ENCODE results near the gene FNDC11. TPM values are rescaled to one million over a fixed set of nuclear protein-coding genes. Genes with fewer than 3 reads are reported as not detected.

Gene FNDC11
- total RNA-seq, 8 experiments from 2014 or later: 0.36 to 3.5 (median 2.0) TPM

DNA sequence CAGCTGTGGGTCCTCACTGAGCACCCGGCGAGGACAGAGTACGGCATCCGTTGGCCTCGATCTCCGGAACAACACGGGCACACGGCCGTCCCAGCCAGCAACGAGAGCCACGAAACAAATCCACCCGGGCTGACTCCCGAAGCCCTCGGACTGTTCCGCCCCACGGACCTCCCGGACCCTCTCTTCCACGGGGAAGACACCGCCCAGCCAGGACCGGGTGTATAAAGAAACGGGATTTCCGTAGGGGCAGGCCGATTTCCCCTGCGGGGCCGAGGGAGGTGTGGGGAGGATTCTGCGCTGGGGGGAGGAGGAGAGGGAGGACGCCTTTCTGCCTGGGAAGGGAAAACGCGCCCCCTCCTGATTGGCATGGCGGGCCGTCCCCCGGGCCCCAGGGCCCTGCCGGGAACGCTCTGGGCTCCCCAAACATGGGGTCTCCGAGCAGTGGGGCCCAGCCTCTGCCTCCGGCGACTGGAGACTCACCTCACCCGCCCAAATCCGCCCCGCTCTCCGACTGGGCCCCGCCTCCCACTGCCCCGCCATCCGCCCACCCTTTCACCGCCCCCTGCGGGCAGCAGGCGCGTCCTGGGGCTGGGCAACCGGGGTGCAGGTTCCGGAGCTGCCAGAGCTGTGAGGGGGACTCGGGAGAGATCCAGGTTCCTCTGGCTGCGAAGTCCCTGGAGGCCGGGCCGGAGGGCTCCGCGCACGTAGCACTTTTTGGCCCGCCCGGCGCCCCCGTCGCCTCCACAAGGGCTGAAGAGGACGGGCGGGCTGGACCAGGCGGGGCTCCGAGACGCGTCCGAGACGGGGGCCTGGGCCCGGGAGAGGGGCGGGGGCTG is 34.1 kb upstream of the FNDC11 start:
- 7% methylated on average over 15 of the region's 72 CpGs; no CpG with 5 or more reads in 9 of the 10 experiments for WGBS, 10 experiments

DNA sequence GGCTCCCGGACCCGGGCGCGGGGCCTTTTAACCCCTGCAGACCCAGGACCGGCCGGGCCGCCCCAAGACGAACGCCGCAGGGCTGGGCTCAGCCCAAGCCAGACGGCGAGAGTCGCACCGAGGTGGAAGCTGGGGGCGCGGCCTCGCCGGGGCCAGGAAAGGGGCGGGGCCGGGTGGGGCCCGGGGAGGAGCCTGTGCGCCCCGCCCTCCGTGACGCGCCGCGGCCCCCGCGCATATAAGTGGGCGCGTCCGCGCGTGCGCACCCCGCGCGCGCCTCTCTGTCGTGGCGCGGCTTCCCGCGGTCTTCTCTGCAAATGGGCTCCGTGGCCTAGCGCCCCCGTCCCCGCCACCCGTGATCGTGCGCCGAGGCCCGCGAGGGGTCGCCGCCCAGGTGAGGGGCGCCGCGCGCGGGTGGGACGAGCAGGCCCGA is 33.4 kb upstream of the FNDC11 start, which contains the start of gene PPDPF:
Gene PPDPF, plus strand, starts transcription at position 262 of the 430 bp plus-strand sequence. CDS start 544 bp downstream, outside the sequence.
- WGBS, 10 experiments: no CpG with 5 or more reads among the region's 64 CpGs
- peaks cover 15 to 31% of the 10 kb centered on the region in 2 donors for H3K4me1 ChIP-seq (replicated peaks in 1 of 2)
- in situ Hi-C loops (cut with MboI; ENCODE audit: low pct_unique_long_range_greater_than_20kb in 2 of 9, low sequenced_read_pairs in 9 of 9, unreplicated experiment in 9 of 9): no loop called here
- ATAC-seq (replicated peaks in 6 of 8): peak; percentile 48 to 77 (median 72)
- peak within 1 kb of the TSS; percentile 95 to 100 for H3K27ac ChIP-seq
- peak within 1 kb of the TSS; percentile 66 to 98 (median 80) for H3K4me3 ChIP-seq

More for the DNA sequence above, 34.1 kb upstream of the FNDC11 start:
- Histone ChIP-seq H3K4me1 (replicated peaks in 1 of 2) (peaks cover 15 to 31% of the 10 kb centered on the region in 2 donors), H3K27ac (peak overlapping the region; percentile 95 to 100), H3K4me3 (peak overlapping the region; percentile 66 to 98 (median 80))
- ATAC-seq (replicated peaks in 6 of 8): peak; percentile 7 to 63 (median 59)
- in situ Hi-C loops (cut with MboI; ENCODE audit: low pct_unique_long_range_greater_than_20kb in 2 of 9, low sequenced_read_pairs in 9 of 9, unreplicated experiment in 9 of 9): no loop called here

DNA sequence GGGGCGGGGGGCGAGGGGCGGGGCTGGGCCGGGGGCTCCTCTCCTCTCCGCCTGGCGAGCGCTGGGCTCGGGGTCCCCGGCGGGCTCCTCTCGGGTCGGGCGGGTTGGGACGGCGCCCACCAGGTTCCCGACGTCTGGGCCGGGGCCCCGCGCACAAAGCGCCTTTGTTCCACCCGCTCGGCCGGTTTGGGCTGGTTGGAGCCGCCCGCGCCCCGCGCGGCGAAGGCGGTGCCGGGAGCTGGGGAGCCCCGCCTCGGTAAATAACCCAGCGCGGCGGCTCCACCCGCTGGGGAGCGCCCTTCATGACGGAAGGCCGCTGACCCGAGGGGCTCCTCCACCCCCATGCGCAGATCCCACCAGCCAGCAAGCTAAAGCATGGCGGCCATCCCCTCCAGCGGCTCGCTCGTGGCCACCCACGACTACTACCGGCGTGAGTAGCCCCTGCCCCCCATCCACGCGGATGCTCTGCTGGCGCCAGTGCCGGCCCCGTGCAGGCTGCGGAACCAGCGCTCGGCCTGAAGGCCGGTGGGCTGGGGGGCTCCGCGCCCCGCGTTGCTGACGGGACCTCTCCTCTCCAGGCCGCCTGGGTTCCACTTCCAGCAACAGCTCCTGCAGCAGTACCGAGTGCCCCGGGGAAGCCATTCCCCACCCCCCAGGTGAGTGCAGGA is 32.9 kb upstream of the FNDC11 start:
- H3K27ac ChIP-seq: peak overlapping the region; percentile 95 to 100
- in situ Hi-C loops (cut with MboI; ENCODE audit: low pct_unique_long_range_greater_than_20kb in 2 of 9, low sequenced_read_pairs in 9 of 9, unreplicated experiment in 9 of 9): no loop called here
- peak; percentile 55 to 76 (median 65) for ATAC-seq (replicated peaks in 6 of 8)
- 0% methylated on average over 3 to 4 of the region's 68 CpGs; no CpG with 5 or more reads in 8 of the 10 experiments for WGBS, 10 experiments
- H3K4me3 ChIP-seq: peak overlapping the region; percentile 66 to 98 (median 80)
- peaks cover 15 to 31% of the 10 kb centered on the region in 2 donors for H3K4me1 ChIP-seq (replicated peaks in 1 of 2)

DNA sequence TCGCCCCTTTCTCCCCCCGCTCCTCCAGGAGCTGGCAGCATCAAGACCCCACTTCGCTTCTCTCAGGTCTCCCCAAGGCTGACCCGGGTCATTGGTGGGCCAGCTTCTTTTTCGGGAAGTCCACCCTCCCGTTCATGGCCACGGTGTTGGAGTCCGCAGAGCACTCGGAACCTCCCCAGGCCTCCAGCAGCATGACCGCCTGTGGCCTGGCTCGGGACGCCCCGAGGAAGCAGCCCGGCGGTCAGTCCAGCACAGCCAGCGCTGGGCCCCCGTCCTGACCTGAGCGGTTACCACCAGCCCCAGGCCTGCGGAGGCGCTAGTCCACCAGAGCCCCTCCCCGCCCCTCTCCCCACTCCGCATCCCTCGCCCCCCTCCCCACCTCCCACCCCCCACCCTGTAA is 32.4 kb upstream of the FNDC11 start:
- peak in 1 of 8 experiments; percentile 1 for ATAC-seq (replicated peaks in 6 of 8)
- peak overlapping the region; percentile 95 to 100 for H3K27ac ChIP-seq
- WGBS, 10 experiments: 0% methylated on average over 7 of the region's 23 CpGs; no CpG with 5 or more reads in 9 of the 10 experiments
- in situ Hi-C loops (cut with MboI; ENCODE audit: low pct_unique_long_range_greater_than_20kb in 2 of 9, low sequenced_read_pairs in 9 of 9, unreplicated experiment in 9 of 9): no loop called here
- H3K4me1 ChIP-seq (replicated peaks in 1 of 2): peaks cover 15 to 31% of the 10 kb centered on the region in 2 donors
- peak overlapping the region; percentile 66 to 98 (median 80) for H3K4me3 ChIP-seq

DNA sequence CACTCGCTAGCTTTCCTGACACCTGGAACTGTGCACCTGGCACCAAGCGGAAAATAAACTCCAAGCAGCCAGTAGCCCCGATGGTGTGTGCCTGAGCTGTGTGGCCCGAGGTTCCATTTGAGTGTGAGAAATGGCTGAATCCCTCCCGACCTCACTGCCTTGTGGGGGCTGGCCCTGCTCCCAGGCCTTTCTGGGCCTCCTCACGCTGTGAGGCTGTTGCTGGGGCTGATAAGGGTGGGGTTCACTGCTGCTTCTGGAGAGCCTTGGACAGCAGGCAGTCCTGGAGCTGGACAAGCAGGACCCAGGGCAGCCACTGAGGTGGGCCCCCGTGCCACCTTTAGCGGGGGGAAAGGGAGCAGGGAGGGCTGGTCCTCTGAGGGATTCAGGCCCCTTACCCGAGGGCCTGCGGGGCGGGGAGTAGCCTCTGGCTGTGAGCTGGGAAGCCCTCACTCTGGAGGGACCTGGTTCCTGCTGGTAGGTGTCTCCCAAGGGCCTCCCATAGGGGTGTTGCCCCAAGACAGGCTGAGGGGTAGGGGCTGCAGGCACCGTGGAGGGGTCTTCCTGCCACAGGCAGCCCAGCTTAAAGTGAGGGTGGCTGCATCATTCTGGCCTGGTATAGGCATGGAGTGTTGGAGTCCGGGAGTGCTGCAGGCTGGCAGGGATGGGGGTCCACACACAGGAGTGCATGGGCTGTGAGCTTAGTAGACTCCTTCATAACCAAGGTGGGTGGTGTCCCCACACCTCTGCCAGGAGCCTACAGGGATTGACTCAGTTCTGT is 31.7 kb upstream of the FNDC11 start:
- H3K27ac ChIP-seq: peak overlapping the region in 1 of 2 donors; percentile 55
- H3K4me3 ChIP-seq: peak overlapping the region; percentile 66 to 98 (median 80)
- 23 to 100% (median 40%) methylated on average over 1 to 4 of the region's 13 CpGs; no CpG with 5 or more reads in 6 of the 10 experiments for WGBS, 10 experiments
- H3K4me1 ChIP-seq (replicated peaks in 1 of 2): peaks cover 15 to 31% of the 10 kb centered on the region in 2 donors
- peak in 1 of 8 experiments; percentile 0 for ATAC-seq (replicated peaks in 6 of 8)
- in situ Hi-C loops (cut with MboI; ENCODE audit: low pct_unique_long_range_greater_than_20kb in 2 of 9, low sequenced_read_pairs in 9 of 9, unreplicated experiment in 9 of 9): no loop called here

DNA sequence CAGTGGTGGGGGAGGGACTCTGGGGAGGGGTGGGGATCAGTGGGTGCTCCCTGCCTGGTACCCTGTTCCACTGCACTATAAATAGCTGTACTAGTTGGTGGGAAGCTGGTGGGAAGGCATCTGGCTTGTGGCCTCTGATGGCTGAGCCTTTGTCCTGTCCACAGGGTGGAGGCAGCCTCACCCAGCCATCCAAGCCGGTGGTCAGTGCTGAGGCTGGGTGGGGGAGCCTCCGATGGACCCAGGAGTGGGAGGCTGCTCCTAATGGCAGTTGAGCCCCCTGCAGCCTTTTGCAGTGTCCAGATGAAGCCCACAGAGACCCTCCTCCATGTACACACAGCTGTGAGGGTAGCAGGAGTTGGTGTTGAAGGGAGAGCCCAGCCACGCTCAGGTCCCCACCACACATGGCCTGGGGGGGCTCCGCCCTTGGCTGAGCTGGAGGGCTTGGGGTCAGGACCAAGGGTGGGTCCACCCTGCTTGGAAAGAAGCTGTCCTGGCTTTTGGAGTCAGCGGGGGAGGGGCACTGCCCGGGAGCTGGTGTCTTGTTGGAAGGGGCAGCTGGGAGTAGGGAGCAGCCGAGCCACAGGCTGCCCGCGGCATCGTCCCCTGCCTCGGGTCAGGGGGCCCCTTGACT is 30.9 kb upstream of the FNDC11 start:
- in situ Hi-C loops (cut with MboI; ENCODE audit: low pct_unique_long_range_greater_than_20kb in 2 of 9, low sequenced_read_pairs in 9 of 9, unreplicated experiment in 9 of 9): no loop called here
- Histone ChIP-seq H3K4me1 (replicated peaks in 1 of 2) (peaks cover 14 to 27% of the 10 kb centered on the region in 2 donors), H3K4me3 (no peak overlapping the region), H3K27ac (no peak overlapping the region)
- 80 to 100% methylated on average over 1 to 2 of the region's 11 CpGs; no CpG with 5 or more reads in 8 of the 10 experiments for WGBS, 10 experiments
- no peak for ATAC-seq (replicated peaks in 6 of 8)

DNA sequence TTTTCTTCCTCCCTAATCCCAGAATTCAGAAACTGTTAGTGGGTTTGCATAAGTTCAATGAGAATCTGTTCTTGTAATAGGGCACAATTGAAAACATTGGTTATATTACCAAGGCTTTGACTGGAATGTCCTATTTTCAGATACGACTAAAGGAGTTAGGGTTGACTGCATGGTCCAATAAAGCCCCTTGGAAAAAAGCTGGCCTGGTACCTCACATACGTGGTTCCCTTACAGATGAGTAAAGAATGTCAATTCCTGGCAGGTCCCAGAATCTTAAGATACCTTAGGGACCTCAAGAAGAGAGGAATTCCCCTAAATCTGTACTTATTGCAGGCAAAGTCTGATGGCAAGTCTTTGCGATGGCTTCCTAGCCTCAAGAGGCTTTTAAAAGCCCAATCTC is 28.8 kb upstream of the FNDC11 start:
- Histone ChIP-seq H3K4me1 (replicated peaks in 1 of 2) (peaks cover 12 to 22% of the 10 kb centered on the region in 2 donors), H3K4me3 (no peak overlapping the region), H3K27ac (no peak overlapping the region)
- in situ Hi-C loops (cut with MboI; ENCODE audit: low pct_unique_long_range_greater_than_20kb in 2 of 9, low sequenced_read_pairs in 9 of 9, unreplicated experiment in 9 of 9): loop anchor here in 1 of 9 experiments (25.0 kb wide), 1 partner anchor 337 kb away; the partner anchor contains the start of genes ABHD16B and TPD52L2
- ATAC-seq (replicated peaks in 6 of 8): no peak
- WGBS, 10 experiments: 17 to 100% (median 67%) methylated on average over 1 to 3 of the region's 3 CpGs; no CpG with 5 or more reads in 2 of the 10 experiments

DNA sequence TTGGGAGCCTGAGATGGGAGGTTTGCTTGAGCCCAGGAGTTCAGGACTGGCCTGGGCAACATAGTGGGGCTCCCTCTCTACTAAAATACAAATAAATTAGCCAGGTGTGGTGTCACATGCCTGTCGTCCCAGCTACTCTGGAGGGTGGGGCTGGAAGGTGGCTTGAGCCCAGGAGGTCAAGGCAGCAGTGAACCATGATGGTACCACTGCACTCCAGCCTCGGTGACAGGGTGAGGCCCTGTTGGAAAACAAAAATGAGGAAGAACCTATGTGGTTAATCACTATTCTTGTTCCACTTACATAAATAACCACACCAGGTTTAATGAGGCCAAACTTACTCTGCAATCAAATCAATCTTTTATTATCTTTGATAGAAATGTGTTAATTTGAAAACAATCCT is 28.0 kb upstream of the FNDC11 start:
- WGBS, 10 experiments: 30 to 88% (median 73%) methylated on average over 1 to 2 of the region's 2 CpGs; no CpG with 5 or more reads in 5 of the 10 experiments
- ATAC-seq (replicated peaks in 6 of 8): no peak
- in situ Hi-C loops (cut with MboI; ENCODE audit: low pct_unique_long_range_greater_than_20kb in 2 of 9, low sequenced_read_pairs in 9 of 9, unreplicated experiment in 9 of 9): loop anchor here in 1 of 9 experiments (25.0 kb wide), 1 partner anchor 336 kb away; the partner anchor contains the start of genes ABHD16B and TPD52L2
- no peak overlapping the region for H3K27ac ChIP-seq
- H3K4me1 ChIP-seq (replicated peaks in 1 of 2): peaks cover 15 to 30% of the 10 kb centered on the region in 2 donors
- H3K4me3 ChIP-seq: no peak overlapping the region

DNA sequence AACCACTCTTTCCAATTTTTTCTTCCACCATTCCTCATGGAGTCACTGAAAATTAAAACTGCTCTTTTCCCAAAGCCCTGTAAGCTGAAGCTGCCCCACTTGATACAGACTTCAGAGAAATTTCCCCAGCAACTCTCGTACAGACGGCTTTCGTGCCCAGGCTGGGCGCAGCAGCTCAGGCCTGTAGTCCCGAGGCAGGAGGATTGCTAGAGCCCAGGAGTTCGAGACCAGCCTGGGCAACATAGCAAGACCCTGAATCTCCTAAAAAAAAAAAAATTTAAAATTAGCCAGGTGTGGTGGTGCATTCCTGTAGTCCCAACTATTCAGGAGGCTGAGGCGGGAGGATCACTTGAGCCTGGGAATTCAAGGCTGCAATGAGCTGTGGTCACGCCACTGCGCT is 26.8 kb upstream of the FNDC11 start:
- 60 to 100% (median 92%) methylated on average over 1 to 9 of the region's 9 CpGs for WGBS, 10 experiments
- Histone ChIP-seq H3K4me3 (no peak overlapping the region), H3K27ac (no peak overlapping the region), H3K4me1 (replicated peaks in 1 of 2) (peaks cover 14 to 28% of the 10 kb centered on the region in 2 donors)
- peak in 1 of 8 experiments; percentile 2 for ATAC-seq (replicated peaks in 6 of 8)
- in situ Hi-C loops (cut with MboI; ENCODE audit: low pct_unique_long_range_greater_than_20kb in 2 of 9, low sequenced_read_pairs in 9 of 9, unreplicated experiment in 9 of 9): loop anchor here in 1 of 9 experiments (25.0 kb wide), 1 partner anchor 335 kb away; the partner anchor contains the start of genes ABHD16B and TPD52L2

DNA sequence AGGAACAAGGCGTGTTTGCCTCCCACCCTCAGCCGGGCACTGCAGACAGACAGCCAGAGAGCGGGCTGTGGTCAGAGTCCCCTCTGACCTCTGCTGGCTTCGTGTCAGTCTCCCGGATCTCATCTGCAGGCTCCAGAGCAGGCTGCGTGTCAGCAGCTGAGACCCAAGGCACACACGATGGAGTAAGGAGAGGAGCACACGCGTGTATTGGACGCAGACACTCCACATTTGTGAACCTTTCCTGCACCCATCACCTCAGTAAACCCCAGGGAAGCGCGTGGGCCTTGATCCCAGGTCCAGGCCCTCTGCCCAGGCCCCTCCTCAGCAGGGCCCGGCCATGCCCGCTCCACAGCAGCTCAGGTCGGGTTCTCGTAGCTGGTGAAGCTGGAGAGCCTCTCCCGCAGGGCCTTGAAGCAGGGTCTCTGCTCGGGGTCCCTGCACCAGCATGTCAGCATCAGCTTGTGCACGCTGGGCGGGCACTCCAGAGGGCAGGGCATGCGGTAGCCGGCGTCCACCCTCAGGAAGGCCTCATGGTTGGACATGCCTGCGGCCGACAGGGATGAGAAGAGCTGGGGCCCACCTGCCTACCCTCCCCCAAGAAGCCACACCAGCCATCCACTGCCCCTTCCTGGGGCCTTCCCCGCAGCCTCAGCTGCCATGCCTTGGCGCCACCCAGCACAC is 24.6 kb upstream of the FNDC11 start:
- peak overlapping the region in 1 of 2 donors; percentile 23 for H3K27ac ChIP-seq
- peaks cover 11 to 23% of the 10 kb centered on the region in 2 donors for H3K4me1 ChIP-seq (replicated peaks in 1 of 2)
- peak in 6 of 8 experiments; percentile 7 to 16 (median 14) for ATAC-seq (replicated peaks in 6 of 8)
- WGBS, 10 experiments: 75 to 100% (median 96%) methylated on average over 2 to 13 of the region's 27 CpGs; no CpG with 5 or more reads in 5 of the 10 experiments
- in situ Hi-C loops (cut with MboI; ENCODE audit: low pct_unique_long_range_greater_than_20kb in 2 of 9, low sequenced_read_pairs in 9 of 9, unreplicated experiment in 9 of 9): loop anchor here in 1 of 9 experiments (25.0 kb wide), 1 partner anchor 333 kb away; the partner anchor contains the start of genes ABHD16B and TPD52L2
- H3K4me3 ChIP-seq: no peak overlapping the region

Data from motor neuron (in vitro differentiated cells).